NCI-H2081 treated with DMSO at 0.1 percent for 48 hours (cell line): Measurements from ENCODE around the gene ADGRD1.
"Not testable (repeated sequence)": the region's sequence is repeated elsewhere in the genome, so short reads cannot be mapped to it uniquely, and the experiment has no call there.

Source experiments
- DNase-seq: peaks from one replicate; lab custom pipeline; 2025; lab: John Stamatoyannopoulos, UW

ADGRD1 gene

GRCh38 chr12:131119345-131119744 lies 165.6 kb downstream of the ADGRD1 start:
- not testable (repeated sequence) for DNase-seq

- DNase-seq, result no peak
Observed at GRCh38 chr12:131119936-131120335, 166.2 kb downstream of the ADGRD1 start.

DNA sequence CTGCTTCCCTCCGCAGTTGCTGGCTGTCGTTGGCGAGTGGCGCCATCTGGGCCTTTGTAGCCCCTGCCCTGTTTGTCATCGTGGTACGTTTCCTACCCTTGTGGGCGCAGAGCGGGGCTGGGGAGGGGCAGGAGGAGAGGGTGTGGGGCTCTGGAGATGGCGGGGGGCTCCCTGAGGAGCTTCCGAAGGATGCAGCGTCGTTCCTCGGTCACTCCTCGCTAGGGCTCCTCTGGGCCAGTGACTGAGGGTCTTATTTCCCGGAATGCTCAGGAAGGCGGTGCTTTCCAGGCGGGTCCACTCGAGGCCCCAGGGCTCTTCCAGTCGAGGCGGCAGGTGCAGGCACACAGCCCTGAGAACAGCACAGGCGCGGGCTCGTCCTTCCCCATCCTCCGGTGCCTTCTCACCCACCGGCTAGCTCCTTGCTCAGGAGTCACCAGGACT lies 167.1 kb downstream of the ADGRD1 start:
- no peak for DNase-seq

DNA sequence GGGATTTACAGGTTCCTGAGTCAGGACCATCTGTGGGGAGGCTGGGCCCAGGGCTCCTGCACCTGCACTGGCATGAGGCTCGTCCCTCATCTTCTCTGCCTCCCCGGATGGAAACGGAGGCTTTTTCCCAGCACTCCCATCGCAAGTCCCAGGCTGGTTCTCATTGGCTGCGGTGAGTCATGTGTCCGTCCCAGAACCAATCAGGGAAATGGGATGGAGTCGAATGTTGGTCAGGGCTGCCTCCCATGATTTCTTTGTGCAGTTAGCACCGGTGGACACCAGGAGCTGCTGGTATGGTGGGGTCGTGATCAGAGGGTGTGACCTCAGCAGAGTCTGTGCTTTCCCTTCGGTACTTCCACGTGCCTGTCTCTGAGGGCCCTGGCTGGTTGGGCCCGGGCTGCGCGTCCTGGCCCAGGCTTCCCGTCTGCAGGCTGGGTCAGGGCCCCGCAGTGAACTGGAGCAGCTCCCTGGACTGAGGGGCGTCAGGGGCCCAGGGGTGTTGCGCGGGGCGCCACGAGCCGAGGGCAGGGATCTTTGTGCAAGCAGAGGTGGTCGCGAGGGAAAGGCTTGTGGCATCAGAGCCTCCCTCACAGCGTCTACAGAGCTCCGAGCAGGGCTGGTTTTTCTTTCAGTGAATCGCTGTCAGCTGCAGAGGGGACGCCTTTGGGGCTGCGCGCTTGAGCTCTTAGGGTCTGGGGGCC lies 168.1 kb downstream of the ADGRD1 start:
- DNase-seq, result no peak

DNA sequence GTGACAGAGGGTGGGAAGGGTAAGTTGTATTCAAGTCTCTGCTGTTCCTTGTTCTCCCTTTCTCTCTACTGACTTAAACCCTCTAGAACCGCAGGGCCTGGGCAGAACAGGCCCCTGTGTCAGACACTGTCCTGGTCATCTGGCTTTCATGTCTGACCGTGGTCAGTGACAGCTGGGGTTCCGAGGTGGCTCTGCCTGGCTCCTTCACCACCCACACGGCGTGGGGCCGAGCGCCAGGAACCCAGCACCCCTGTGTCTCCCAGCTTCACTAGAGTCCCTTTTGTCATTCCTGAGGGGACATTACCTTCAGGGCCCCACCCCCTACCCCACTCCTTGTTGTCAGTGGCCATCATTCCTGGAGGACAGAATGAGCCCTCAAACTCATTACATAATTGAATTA lies 168.9 kb downstream of the ADGRD1 start:
- DNase-seq, result no peak

- no peak for DNase-seq
Observed at GRCh38 chr12:131123817-131124216, 170.1 kb downstream of the ADGRD1 start.

- no peak for DNase-seq
Observed at GRCh38 chr12:131124487-131125280, 171.0 kb downstream of the ADGRD1 start.

DNA sequence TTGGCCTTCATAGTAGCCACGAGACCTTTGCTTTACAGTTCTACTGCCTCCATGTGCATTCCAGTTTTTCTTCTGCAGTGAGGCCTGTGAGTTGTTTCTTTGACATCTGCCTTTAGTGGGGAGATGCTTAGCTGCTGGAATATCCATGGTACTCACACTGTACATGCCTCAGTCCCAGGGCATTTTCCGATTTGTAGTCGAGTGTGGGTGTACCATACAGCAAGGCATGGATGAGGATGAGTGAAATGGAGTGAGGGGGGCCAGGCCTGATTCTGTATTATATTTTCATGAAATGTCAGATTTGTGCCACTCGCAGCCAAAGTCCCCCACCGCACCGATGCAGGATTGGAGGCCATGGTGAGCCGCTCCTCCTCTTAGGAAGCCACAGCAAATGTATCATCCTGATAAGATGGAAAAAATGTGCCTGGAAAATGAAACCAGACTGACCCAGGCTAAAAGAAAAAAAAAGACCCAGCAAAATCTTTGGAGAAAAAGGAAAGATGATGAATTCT lies 173.0 kb downstream of the ADGRD1 start:
- DNase-seq, result no peak

- DNase-seq, result no peak
Observed at GRCh38 chr12:131128556-131128955, 174.8 kb downstream of the ADGRD1 start.

DNA sequence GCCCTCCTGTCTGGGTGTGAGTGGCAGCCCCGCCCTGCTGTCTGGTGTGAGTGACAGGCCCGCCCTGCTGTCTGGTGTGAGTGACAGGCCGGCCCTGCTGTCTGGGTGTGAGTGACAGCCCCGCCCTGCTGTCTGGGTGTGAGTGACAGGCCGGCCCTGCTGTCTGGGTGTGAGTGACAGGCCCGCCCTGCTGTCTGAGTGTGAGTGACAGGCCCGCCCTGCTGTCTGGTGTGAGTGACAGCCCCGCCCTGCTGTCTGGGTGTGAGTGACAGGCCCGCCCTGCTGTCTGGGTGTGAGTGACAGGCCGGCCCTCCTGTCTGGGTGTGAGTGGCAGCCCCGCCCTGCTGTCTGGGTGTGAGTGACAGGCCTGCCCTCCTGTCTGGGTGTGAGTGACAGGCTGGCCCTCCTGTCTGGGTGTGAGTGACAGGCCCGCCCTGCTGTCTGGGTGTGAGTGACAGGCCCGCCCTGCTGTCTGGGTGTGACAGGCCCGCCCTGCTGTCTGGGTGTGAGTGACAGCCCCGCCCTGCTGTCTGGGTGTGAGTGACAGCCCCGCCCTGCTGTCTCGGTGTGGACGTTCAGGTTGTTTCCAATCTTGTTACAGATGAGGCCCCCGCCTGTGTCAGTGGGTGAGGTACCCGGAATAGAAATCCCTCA lies 175.4 kb downstream of the ADGRD1 start:
- DNase-seq, result not testable (repeated sequence)

GRCh38 chr12:131129839-131130238 lies 176.1 kb downstream of the ADGRD1 start:
- DNase-seq, result no peak

DNA sequence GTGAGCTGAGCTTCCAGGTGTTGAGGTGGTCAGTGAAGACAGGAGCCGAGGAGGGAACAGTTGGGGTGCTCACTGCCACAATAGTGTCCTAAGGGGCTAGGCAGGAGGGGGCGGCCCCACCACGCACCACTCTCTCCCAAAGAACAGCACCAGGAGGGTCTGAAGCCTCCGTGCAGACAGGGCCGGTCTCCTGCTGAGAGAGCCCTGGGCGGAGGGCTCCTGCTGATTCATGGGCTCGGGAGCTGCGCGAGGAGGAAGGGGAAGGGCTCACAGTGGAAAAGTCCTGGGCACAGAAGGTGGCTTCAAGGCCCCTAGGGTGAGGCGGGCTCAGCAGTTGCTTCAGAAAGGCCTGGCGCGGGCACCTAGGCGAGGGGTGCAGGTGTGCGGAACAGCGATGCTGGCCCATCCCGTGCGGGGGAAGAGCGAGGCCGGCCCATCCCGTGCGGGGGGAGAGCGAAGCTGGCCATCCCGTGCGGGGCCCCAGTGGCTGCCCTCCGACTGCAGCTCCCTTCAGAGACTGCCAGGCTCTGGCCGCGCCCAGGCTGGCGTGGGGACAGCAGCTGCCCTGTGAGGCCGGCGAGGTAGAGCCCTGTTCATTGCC lies 176.7 kb downstream of the ADGRD1 start:
- DNase-seq, result no peak

DNA sequence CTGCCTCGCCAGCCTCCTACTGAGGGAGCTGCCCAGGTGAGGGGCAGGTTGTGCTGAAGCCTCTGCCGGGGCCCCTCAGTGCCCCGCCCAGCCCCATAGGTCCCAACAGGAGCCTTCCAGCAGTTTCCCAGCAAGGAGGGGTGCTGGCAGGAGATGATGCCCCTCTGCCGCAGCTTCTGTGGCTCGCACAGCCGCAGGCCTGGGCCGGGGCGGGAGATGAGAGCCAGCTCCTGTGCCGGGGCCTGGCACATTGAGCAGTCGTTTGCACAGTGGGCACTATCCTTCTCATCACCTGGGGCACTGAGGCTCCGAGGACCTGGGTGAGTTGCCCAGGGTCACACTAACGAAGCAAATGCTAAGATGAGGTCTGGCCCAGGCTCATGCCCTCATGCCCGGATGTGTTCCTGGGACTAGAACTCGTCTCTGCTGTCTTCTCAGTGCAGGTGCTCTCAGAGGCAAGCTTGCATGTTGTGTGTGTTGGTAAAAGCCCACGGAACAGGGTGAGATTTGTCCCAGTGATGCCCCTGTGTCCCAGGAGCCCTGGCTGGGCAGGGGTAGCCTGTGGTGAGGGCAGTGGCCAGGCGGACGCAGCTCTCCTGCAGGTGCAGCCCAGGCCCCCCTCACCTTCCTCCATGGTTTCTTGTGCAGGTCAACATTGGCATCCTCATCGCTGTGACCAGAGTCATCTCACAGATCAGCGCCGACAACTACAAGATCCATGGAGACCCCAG lies 177.5 kb downstream of the ADGRD1 start:
- no peak for DNase-seq

GRCh38 chr12:131131808-131132117 lies 178.1 kb downstream of the ADGRD1 start:
- DNase-seq, result no peak

- no peak for DNase-seq
Observed at GRCh38 chr12:131132118-131132892, 178.6 kb downstream of the ADGRD1 start.

DNA sequence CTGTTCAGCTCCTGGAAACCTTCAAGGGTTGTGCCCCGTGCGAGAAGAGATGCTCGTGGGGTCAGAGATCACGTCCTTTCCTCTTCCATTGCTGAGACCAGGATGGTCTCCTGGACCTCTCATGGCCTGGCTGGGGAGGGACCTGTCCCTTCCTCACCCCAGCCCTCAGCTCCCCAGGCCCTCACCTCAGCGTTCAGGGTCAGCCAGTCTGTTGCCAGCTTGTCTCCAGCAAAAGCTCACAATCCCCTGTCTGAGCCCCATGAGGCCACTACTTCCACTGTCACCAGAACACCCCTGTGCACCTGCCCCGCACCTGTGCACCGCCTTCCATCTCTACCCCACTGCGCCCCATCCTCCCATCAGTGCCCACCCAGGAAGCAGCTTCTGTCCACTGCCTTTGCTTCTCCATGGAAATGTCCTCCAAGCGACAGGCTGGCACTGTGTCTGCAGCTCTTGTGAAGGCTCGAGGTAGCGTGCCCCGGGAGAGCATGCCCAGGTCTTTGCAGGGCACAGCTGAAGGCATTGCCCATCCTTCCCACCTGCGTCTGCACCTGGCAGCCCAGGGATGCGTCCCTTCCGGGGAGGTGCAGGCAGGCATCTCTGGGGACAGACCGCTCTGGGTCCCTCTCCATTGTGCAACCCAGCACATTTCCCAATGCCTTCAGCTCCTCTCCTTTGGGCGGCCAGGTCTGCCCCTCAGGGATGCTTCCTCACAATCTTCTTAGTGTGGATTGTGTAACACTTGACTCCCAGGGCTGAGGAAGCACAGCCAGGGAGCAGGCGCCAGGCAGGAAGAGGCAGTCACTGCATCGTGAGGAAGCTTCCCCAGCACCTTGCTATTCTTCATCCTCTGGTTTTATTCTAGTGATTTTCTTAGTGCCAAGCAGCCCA lies 179.6 kb downstream of the ADGRD1 start:
- no peak for DNase-seq

DNA sequence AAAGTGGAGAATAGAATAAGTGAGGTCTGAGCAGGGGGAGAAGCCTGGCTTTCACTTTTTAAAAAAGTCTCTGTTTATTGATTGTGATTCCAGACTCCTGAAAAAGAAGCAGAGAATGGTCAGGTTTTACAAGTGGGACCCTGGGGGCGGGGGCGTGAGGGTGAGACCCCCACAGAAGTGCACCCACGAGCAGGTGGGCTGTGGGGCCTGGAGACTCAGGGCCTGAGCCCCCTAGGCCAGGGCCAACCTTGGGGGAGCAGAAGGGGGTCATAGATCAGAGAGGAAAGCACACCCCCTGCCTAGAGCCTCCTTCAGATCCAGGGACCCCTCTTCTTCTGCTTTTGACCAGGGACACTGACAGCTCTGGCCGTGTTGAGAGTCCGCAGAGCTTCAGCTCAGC lies 180.3 kb downstream of the ADGRD1 start:
- DNase-seq, result no peak

GRCh38 chr12:131134523-131135310 lies 181.0 kb downstream of the ADGRD1 start:
- DNase-seq, result no peak

DNA sequence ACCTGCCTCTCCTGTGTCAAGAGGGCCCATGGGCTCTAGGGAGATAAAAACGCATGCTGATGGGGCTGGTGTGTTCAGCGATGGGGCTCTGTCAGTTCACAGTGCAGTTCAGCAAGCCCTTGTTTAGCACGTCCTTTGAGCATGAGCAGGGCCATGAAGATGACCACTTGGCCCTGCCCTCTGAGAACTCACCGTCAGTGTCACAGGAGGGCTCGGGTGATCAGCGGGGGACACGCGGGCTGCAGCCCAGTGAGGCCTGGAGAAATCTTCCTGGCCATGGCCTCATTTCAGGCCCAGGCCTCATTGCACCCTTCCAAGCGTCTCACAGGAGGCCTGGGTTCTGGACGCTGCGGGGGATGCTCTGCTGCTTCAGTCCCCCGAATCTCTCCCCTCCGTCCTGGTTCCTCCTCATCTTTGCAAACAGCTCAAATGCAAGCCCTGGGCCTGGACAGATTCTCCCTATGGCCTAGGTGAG lies 181.6 kb downstream of the ADGRD1 start:
- no peak for DNase-seq
